ENCODE data around the gene OR6M1. TPM values are rescaled to one million over a fixed set of nuclear protein-coding genes. Genes with fewer than 3 reads are reported as not detected.

Gene OR6M1, protein sequence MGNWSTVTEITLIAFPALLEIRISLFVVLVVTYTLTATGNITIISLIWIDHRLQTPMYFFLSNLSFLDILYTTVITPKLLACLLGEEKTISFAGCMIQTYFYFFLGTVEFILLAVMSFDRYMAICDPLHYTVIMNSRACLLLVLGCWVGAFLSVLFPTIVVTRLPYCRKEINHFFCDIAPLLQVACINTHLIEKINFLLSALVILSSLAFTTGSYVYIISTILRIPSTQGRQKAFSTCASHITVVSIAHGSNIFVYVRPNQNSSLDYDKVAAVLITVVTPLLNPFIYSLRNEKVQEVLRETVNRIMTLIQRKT
- total RNA-seq (2022; extraction: Qiagen RNA extraction): not detected in 5 replicates

DNA sequence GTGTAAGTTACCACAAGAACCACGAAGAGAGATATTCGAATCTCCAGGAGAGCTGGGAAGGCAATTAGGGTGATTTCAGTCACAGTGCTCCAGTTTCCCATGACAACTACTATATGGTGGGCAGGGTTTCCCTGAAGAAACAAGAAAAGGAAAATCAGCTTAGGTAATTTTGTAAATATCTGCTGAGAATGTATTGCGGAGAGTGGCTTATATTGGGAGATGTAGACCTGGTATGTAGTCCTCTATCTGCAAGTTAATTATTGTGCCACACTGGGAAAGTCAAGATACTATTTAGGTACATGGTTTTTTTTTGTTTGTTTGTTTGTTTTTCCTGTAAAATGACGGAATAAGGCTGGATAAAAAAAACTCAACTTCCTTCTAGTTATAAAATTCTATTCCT, at the start of gene OR6M1:
Gene OR6M1, minus strand, starts transcription at position 101 of the 400 bp plus-strand sequence. Its CDS starts 0 bp downstream, at position 101.

Other genes with a start within 250 kb of the OR6M1 start
- gene SCN3B, start 151.7 kb downstream of the OR6M1 start, total RNA-seq (2022; extraction: Qiagen RNA extraction): 0.10 to 0.16 TPM (median 0.14 TPM) in 5 replicates
- gene ZNF202, start 64.7 kb downstream of the OR6M1 start, total RNA-seq (2022; extraction: Qiagen RNA extraction): 8.7 to 10.4 TPM (median 9.6 TPM) in 5 replicates
- not detected in 5 replicates for gene OR6X1, start 51.8 kb downstream of the OR6M1 start, total RNA-seq (2022; extraction: Qiagen RNA extraction)
- not detected in 5 replicates for gene TMEM225, start 79.3 kb upstream of the OR6M1 start, total RNA-seq (2022; extraction: Qiagen RNA extraction)
- gene OR8D4, start 95.8 kb upstream of the OR6M1 start, total RNA-seq (2022; extraction: Qiagen RNA extraction): not detected in 5 replicates
- not detected in 5 replicates for gene OR4D5, start 133.3 kb upstream of the OR6M1 start, total RNA-seq (2022; extraction: Qiagen RNA extraction)
- gene OR6T1, start 137.5 kb upstream of the OR6M1 start, total RNA-seq (2022; extraction: Qiagen RNA extraction): not detected in 5 replicates
- gene OR10S1, start 171.4 kb upstream of the OR6M1 start, total RNA-seq (2022; extraction: Qiagen RNA extraction): not detected in 5 replicates
- not detected in 5 replicates for gene OR10G6, start 188.8 kb upstream of the OR6M1 start, total RNA-seq (2022; extraction: Qiagen RNA extraction)
- not detected in 5 replicates for gene OR10G4, start 206.6 kb upstream of the OR6M1 start, total RNA-seq (2022; extraction: Qiagen RNA extraction)
- not detected in 5 replicates for gene OR10G9, start 216.7 kb upstream of the OR6M1 start, total RNA-seq (2022; extraction: Qiagen RNA extraction)
- gene OR10G8, start 220.4 kb upstream of the OR6M1 start, total RNA-seq (2022; extraction: Qiagen RNA extraction): not detected in 5 replicates
- gene OR10G7, start 235.0 kb upstream of the OR6M1 start, total RNA-seq (2022; extraction: Qiagen RNA extraction): not detected in 5 replicates

Data from A549 treated with Hydrocortisone at 1 μM for 4 hours (cell line).